HCT116 (cell line): ENCODE measurements around the gene GCN1.

Source experiments
- CTCF ChIP-seq, 3 experiments: fragments of 200-600 bp in 1 of 3; sonication (generic) in 1 of 3; IDR thresholded peaks in 2 of 3; conservative IDR thresholded peaks in 1 of 3; 2 replicates each; pipeline ENCODE4 v1.5.1; 2012 to 2017; ENCODE audit warnings: low read depth in 2 of 3, low read length in 2 of 3, antibody characterized with exemption in 1 of 3, borderline replicate concordance in 1 of 3, control low read depth in 1 of 3, mild to moderate bottlenecking in 1 of 3, mixed read lengths in 1 of 3, mixed run types in 1 of 3, moderate library complexity in 1 of 3; ENCODE audit not compliant: insufficient read depth in 1 of 3
- POLR2A ChIP-seq: IDR thresholded peaks from 2 replicates; pipeline ENCODE4 v1.7.0; 2011; ENCODE audit warnings: borderline replicate concordance; ENCODE audit not compliant: insufficient read depth, insufficient read length; ENCODE audit errors: extremely low read depth
- SP1 ChIP-seq: IDR thresholded peaks from 2 replicates; pipeline ENCODE4 v1.6.1; 2012; ENCODE audit warnings: low read depth
- ZNF274 ChIP-seq: fragments of 200-500 bp; sonication (Bioruptor generic); IDR thresholded peaks from 2 replicates; pipeline ENCODE4 v1.6.1; 2014; ENCODE audit warnings: mild to moderate bottlenecking, low read depth, low read length, inconsistent platforms

- TF ChIP-seq CTCF (IDR thresholded peaks at IDR 0.05 in 2 of 3, conservative IDR thresholded peaks at IDR 0.05 in 1 of 3; ENCODE audit: borderline replicate concordance in 1 of 3, insufficient read depth in 1 of 3, low read depth in 2 of 3, low read length in 2 of 3): 0 out of 6 replicates have a peak, but pooled peaks of 1 of the 3 experiments have one; percentile 11
- no peak for TF ChIP-seq SP1
- TF ChIP-seq POLR2A: no peak
- no peak for TF ChIP-seq ZNF274
These were observed 31.5 kb upstream of the GCN1 start for GRCh38 chr12:120225852-120226640.
